Suprapubic skin (tissue), 3 donors: ENCODE measurements around the gene ZSWIM6.

ENCODE experiments used
- POLR2A ChIP-seq, 2 donors: fragments of 450-650 bp; IDR thresholded peaks; one replicate each; pipeline ENCODE4 v1.6.1; 2017; ENCODE audit warnings: antibody characterized with exemption in 2 of 2, mild to moderate bottlenecking in 2 of 2, moderate library complexity in 2 of 2
- TF ChIP-seq, protein P1 (sequence below), 2 donors: fragments of 200-600 bp in 1 of 2; fragments of 450-650 bp in 1 of 2; sonication (generic) in 1 of 2; IDR thresholded peaks; one replicate each; pipeline ENCODE4 v1.5.1; 2016 to 2019; ENCODE audit warnings: antibody characterized with exemption in 2 of 2, mild to moderate bottlenecking in 1 of 2, moderate library complexity in 1 of 2

DNA sequence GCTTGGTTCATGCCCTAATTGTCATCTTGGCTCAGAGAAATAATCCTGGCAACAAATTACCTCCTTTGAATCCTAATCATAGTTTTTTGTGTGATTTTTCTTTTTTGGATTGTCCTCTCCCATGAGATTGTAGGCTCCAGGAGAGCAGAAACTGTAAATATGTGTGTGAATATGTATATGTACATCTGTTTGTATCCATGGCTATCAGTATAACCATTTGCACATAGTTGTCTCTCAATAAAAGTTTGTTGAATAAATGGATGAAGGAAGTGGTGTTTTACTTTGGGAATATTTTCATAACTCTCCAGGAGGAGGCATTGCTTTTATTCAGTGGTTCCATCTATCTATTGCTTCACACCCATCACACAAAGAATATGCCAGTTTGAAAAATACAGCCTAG, 20.1 kb downstream of the ZSWIM6 start:
- TF ChIP-seq, protein P1, sequence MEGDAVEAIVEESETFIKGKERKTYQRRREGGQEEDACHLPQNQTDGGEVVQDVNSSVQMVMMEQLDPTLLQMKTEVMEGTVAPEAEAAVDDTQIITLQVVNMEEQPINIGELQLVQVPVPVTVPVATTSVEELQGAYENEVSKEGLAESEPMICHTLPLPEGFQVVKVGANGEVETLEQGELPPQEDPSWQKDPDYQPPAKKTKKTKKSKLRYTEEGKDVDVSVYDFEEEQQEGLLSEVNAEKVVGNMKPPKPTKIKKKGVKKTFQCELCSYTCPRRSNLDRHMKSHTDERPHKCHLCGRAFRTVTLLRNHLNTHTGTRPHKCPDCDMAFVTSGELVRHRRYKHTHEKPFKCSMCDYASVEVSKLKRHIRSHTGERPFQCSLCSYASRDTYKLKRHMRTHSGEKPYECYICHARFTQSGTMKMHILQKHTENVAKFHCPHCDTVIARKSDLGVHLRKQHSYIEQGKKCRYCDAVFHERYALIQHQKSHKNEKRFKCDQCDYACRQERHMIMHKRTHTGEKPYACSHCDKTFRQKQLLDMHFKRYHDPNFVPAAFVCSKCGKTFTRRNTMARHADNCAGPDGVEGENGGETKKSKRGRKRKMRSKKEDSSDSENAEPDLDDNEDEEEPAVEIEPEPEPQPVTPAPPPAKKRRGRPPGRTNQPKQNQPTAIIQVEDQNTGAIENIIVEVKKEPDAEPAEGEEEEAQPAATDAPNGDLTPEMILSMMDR (IDR thresholded peaks at IDR 0.05) = no peak
- no peak for TF ChIP-seq POLR2A (IDR thresholded peaks at IDR 0.05)
